GM19467 (cell line): ENCODE results near the gene ARID1B.
A peak's percentile ranks its signal among the peaks of the same experiment; 100 is the strongest.

Experiments
- ATAC-seq: cut with Tn5 transposase; IDR thresholded peaks from one replicate; pipeline ENCODE4 v1.9.1; 2021; ENCODE audit warnings: mild to moderate bottlenecking, moderate library complexity; ENCODE audit not compliant: unreplicated experiment

ARID1B gene

DNA sequence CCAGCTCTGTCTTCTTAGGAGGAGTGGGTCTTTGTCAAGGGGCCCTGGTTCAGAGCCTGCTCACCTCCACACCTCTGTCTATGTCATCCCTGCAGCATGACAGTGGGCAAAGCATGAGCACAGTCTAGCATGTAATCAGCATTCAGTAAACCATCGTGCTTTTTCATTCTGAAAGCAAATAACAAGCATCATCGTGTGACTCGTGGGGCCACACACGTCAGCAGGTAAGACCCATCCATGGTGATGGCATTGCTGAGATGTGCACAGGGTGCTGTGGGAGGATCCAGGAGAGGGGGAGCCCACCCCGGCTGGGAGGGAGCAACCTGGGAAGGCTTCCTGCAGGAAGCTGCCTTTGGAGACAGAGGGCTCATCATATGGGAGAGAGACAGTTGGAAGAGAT lies 439.4 kb downstream of the ARID1B start:
- ATAC-seq = no peak

DNA sequence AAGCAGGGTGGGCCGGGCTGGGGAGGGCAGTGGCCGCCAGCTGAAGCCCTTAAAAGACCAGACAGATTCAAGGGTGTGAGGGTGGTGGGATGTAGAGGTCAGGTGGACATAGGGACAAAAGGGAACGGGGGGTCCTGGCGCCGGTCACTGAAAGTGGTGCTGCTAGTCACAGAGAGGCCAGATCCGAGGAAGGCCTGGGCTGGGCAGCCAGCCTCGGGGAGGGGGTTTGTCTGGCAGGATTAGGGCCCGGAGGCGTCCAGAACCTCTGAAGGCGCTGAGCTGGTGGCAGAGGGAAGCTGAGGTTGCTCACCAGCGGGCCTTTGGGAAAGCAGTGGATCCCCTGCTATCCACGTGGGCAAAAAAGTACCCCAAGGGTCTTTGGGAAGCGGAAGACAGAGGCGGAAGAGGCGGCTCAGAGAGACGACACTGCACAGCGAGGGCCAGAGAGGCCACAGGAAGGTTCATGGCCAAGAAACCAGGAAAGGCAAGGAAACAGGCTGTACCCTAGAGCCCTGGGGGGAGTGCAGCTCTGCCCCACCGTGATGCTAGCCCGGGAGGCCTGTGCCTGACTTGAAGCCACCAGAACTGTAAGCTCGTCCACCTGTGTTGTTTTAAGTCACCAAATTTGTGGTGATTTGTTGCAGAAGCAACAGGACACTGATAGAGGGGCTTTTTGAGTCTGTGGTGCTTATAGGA lies 440.2 kb downstream of the ARID1B start:
- ATAC-seq = no peak

DNA sequence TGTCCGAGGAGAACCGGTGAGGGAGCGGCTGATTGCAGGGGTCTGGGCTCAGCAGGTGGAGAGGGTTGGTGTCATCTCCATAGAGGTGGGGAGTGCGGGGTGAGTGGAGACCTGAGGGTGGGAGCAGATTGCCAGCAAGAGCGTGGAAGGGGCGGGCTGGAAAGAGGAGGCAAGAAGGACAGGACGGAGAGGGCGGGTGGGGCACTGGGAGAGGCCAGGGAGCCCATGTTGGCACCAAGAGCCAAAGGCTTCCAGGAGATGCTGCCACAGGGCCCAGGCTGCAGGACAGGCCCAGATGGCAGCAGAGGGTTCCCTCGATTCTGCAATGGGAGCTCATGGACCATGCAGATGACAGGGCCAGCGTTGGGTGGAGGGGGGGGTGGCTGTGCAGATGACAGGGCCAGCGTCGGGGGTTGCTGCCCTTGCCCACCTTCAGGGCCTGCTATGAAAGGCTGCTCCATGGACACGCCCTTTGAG lies 440.8 kb downstream of the ARID1B start:
- no peak for ATAC-seq

DNA sequence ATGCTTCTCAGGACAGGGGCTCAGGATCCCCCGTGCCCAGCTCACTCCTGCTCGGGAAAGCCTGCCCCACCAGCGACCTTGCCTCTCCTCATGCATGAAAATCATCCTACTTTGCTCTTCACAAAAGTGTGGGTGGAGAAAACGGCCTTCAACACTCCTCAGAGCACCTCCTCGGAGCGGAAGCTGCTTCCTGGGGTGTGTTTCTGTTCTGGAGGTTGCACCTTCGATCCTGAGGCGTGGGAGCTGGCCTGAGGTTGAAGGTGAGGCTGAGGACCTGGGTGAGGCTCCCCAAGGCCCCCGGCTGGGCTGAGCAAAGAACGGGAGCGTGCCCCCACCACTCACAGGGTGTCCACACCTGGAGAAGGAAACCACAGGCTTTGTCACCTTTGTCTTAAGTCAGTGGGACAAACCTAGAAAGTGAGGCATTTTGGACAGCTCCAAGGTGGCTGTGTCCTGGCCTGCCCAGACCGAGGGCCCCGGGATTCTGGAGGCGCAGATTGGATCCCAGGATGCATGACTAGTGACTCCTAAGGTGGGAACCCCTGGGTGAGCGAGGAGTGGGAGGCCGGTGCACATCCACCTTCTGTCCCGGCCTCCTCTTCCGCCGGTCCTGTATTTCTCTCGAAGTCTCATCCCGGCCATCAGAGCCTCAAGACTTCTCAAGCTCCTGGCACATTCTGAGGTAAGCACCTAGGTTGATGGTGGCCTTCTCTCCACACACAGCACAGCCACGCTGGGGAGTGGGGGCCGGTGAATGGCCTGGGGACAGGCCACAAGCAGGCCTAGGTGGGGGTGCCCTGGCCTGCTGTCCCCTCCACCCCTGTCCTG lies 441.4 kb downstream of the ARID1B start:
- no peak for ATAC-seq

DNA sequence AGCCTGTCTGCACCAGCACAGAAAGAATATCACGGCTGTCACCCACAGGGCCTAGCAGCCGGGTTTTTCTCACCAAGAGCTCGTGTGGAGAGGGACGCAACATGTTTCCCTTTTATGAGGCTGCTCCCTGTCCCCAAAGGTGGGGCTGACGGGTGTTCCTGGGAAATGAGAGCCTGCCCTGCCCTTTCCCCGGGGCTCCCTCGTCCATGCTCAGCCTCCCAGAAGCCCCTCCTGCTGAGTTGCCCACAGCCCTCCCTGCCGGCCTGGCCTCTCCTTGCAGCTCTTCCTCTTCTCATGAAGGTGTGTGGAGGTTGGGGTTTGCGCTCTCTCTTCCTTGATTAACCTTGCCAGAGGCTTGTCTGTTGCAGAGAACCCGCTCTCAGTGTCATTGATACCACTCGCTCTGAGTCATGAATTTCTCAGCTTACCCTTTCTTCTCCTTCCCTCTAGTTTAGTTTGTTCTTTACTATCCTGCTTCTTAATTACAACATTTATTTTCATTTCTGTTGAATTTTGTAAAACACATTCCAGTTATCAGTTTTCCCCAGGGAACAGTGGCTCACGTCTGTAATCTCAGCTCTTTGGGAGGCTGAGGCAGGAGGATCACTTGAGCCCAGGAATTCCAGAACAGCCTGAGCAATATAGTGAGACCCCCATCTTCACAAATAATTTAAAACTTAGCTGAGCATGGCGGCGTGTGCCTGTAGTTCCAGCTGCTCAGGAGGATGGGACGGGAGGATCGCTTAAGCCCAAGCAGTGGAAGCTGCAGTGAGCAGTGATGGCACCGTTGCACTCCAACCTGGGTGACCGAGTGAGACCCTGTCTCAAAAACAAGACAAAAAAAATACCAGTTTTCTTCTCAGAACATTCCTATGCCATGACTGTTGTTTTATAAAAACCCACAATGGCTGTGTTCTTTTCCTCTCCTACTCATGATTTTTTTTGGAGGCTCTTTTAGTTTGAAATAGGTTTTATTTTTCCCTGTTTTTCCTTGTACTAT lies 442.3 kb downstream of the ARID1B start:
- no peak for ATAC-seq

DNA sequence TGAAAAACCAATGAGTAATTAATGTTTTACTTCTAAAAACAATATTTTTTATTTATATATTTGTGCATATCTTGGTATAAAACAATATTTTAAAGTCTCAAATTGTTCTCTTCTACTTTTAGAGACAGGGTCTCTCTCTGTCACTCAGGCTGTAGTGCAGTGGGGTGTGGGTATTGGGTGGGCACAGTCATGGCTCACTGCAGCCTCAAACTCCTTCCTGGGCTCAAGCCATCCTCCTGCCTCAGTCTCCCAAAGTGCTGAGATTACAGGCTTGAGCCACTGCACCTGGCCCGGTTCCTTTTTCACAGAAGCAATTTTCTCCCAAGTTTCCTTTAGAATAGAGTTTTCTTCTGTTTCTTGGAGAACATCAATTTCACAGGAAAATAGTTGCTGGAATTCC lies 443.3 kb downstream of the ARID1B start:
- no peak for ATAC-seq

DNA sequence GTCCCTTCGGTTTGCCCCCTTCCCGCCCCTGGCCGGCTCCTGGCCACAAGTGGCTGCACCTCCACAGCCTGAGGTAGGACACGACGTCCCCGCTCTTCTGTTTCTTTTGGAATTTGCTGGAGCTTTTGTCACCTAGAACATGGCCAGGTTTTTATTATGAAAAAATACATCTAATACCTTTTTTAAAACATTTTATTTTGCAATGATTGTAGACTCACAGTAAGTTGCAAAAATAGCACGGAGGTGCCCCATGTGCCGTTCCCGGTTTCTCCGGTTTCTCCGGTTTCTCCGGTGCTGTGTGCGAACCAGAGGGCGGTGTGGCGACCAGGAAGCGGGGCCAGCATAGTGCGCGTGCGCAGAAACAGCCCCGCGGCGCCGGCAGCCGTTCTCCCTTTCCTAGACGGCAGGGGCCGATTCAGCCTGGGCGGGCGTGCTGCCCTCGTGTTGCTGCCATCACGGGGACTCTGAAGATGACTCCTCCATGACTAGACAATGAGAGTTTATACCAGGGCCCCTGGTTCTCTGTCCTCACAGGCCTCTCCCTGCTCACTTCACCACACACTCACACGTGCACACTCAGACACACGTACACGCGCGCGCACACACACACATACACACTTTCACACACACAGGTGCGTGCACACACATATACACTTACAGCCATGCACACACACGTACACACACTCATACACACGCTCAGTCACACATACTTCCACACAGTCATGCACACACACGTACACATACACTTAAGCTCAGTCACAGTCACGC lies 444.1 kb downstream of the ARID1B start:
- no peak for ATAC-seq

DNA sequence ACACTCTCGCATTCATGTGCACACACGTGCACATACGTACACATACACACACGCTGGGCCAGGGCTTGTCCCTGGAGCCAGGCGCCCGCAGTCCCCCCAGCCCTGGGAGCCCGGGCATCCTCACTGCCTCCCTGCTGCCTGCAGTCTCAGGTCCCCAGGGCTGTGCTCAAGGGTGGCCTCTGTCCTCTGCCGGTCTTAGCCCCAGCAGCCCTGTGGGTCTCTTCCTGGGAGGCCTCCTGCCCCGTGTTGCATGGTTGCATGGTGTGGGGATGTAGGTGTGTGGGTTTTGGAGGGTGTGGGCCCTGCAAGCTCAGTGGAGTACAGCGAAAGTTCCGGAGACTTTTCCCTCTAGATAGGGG lies 444.6 kb downstream of the ARID1B start:
- no peak for ATAC-seq

DNA sequence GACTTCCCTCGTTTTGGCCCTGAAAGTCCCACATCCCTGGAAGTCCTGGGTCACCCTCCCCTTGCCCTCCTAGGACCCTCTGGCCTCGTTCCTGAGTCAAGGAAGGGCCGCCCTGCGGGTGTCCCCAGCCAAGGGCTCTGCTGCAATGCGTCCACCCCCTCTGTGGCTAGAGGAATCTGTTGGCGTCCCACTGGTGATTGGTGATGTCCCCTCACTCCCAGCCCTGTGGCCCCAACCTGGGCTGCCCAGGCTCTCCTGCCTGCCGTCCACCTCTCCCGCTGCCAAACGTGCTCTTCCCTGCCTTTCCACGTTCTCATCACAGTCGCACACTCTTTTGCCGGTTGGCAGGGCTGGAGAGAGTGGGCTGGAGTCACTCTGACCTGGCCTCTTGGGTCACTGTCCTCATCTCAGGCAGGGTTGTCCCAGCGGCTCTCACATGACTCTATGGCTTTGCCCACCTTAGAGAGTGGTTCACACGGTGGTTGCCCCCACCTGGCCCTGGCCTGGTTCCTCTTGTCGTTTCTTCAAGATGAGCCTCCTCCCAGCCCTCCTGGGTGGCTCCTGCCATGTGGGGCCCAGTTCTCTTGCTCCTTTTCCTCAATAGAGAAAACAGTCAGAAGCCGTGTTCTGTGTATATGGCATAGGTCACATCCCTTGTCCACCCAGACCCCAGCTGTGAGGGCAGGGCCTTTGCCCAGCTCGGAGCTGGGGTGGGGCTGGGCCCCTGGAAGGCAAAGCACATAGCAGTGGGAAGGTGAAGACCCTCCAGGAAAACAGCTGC lies 445.2 kb downstream of the ARID1B start:
- peak; percentile 9 for ATAC-seq

DNA sequence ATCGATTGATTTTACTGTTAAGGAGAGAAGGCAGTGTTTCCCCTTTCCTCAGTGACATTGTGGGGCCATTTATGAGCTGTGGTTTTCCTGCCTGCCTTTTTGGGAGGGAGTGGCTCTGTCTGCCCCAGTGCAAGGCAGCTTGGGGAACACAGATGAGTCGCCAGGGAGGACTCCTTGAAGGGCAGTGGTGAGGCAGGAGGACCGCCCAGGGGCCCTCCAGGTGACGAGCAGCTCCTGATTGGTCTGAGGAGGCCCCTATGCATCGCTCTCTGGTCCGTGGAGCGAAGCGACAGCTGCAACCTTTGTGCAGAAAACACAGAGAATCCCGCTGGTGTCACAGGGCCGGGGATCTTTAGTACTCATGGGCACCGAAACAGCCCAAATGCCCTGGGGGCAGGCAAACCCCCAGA lies 445.8 kb downstream of the ARID1B start:
- peak; percentile 42 for ATAC-seq

DNA sequence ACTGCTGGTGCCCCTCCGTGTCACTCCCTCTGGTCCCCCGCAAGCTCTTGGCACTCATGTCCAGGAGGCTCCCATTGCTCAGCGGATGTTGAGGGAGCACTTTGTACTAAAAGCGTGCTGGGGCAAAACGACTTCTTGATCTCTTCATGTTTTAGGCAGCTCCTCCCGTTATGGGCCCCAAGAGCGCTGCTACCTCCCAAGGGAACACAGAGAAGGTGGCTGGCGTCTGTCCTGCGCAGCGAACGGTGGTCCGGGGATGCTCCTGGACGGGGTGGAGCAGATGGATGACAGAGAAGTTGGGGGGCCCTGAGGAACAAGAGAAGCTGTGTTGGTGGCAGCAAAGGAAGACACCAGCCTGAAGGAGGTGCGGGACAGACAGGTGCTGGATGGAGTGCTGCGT lies 446.3 kb downstream of the ARID1B start:
- no peak for ATAC-seq

DNA sequence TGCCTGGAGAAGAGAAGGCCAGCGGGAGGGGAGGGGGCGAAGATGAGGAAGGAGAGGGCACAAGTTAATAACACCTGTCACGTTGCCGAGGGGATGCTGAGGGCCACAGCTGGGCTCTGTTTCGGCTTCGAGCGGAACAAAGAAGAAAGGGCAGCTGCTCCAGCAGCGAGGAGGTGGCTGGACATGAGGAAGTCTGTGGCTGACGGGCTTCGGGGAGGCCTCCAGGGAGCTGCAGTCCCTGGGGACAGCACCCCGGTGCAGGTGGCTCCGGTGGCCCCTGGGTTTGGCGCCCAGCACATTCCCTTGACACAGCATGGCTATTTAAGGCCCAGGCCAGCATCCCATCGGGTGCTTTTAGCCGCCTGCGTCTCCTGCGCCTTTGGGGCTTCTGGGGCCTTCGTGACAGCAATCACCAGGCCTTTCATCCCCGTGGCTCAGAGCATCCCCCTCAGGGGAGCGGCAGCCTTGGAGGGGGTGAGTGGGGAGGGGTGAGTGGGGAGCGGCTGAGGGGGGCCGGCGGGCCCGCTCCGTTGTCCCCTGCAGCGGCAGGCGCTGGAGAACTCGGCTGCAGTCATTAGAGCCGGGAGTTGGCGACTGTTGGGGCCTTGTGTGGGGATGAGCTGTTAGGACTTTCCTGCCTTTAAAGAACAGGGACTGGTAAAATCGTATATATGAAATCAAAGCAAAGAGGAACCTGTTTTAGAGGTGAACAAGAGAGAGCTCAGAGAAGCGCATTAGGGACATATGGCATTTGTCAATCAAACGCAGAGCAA lies 447.2 kb downstream of the ARID1B start:
- ATAC-seq = peak; percentile 42

DNA sequence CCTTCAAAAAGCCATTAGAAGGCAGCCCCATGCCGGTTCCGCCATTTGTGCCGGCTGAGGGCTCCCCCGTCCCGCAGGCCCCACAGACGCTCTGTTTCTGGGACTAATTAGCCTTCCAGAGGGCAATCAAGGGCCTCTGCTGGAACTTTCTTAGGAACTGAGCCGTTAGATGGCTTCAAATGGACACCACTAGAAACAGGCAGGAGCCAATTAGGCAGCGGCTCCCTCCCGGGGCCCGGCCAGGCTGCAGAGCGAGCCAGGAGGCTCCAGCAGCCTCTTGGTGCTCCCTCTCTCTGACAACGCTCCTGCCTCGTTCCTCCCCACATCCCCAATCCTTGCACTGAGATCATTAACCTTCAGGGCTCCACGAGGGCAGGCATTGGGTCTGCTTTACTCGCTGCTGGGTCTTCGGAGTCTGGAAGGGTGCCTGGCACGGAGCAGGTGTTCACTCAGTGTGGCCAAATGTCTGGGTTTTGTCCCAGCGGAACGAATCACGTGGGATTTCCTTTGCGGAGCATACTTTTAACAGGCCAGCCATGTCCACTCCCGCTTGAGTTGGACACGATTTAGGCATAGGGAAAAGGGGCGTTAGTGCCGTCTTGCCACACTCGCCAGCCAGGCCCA lies 447.9 kb downstream of the ARID1B start:
- no peak for ATAC-seq

DNA sequence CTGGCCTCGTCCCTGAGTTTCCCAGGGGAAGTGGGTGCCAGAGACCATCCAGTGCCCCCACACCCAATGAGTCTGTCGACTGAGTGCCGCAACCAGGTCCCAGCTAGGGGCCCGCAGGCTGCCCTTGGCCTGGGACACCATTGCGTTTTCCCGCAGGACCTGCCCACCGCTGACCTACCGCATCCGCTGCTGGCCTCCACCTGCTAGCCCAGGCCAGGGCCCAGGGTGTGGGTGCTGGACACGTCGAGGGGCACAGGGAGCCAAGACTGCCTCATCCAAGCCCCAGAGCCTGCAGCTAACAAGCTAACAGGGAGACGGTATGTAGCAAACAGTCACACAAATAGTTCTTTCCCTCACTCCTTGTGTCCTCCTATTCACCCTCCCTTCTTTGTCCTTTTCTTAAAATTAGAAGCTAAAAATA lies 448.4 kb downstream of the ARID1B start:
- no peak for ATAC-seq

DNA sequence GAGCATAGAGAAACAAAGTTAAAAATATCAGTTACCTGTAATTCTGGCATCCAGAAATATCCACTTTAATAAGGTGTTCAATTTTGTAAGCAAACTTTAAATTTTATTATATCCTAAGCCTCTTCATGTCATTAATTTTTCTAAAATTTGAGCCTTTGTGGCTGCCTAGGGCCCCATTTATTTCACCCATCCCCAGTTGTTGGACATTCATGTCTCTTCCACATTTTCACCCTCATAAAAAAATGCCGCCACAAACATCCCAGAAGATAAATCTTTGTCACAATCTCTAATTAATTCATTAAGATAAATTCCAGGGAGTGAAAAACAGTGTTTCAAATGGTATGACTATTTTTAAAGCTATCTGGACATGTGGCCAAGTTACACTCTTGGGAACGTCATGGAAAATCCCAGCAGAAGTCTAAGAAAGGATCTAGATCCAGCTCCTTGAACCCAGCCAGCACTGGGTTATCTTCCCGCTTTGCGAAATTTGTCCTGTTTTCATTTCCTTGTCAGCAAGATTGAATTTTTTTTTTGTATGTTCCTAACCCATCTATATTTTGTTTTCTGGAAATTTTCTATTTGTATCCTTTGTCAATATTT lies 448.9 kb downstream of the ARID1B start:
- no peak for ATAC-seq

DNA sequence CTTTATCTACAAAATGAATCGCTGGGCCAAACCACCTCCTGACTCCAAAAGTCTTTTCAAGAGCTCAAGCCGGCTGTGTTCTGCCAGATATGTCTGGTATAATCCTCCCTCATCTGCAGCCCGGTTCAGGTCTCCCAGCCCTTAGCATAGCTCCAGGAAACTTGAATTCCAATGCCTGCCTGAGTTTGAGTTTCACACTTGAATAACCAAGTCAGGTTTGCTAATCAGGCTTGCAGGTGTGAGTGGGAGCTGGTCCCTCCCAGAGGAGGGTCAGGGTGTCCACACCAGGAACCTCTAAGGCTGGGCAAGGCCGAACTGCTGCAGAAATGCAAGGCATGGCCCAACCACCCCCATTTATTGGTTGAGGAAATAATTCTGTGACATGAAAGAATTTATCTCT lies 449.6 kb downstream of the ARID1B start:
- no peak for ATAC-seq

DNA sequence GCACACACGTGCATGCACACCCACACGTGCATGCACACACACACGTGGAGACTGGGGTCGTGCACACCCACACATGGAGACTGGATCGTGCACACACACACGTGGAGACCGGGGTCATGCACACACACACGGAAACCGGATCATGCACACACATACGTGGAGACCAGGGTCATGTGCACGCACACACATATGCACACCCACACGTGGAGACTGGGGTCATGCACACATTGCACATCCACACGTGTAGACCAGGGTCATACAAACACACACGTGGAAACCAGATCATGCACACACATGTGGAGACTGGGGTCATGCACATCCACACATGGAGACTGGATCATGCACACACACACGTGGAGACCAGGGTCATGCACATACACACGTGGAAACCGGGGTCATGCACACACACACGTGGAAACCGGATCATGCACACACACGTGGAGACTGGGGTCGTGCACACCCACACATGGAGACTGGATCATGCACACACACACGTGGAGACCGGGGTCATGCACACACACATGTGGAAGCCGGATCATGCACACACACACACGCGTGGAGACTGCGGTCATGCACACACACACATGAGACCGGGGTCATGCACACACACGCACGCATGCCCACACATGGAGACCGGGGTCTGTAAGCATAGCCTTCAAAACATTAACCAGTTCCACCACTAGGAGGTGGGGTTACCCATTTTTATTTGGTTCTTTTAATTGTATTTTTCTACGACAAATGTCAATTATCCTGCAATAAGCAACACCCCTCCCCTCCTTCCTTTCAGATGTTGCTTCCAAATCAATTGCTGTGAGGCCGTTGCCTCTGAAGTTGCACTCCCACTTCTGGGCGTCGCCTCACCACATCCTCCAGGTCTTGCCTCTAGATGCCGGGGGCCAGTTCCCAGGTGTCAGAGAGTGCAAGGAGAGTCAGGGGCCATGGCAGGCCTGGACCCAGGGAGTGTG lies 450.3 kb downstream of the ARID1B start:
- ATAC-seq = no peak
